Measurements from ENCODE around the gene ALKBH4. TPM values are rescaled to one million over a fixed set of nuclear protein-coding genes. Genes with fewer than 3 reads are reported as not detected.

Gene ALKBH4
- total RNA-seq, 6 experiments from 2014 or later, result 3.7 to 11.7 (median 5.6) TPM

DNA sequence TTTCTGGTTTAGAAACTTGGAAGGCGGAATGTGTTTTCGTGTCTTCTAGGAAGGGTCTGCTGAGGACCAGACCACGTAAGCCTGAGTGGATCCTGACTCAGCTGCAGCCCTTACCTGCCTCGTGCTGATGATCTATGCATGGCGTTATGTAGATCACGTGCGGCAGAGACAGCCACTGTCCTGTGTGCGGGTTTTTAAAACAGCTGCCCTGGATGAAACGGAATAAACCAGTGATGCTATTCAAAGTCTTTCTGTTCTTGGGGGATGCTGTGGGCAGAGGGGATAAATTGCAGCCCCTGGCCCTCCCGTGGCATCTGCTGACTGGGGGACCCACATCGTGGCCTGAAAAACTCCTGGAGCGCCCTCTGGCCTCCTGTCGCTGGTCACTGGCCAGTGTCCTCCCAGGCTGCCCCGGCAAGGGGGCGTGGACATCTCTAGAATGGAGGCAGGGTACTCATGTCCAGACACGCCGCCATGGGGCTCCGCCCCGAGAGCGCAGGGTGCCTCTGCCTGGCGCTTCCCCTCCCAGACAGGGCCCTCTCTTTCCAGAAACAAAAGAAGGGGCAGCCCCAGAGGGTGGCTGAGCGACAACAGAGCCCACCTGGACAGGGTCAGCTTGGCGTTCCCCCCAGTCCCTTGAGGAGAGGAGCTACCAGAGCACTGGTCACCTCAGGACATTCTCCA lies 13.2 kb downstream of the ALKBH4 start:
- H3K4me1 ChIP-seq, result no peaks in the 10 kb centered on the region
- H3K4me3 ChIP-seq, result no peak overlapping the region
- H3K27ac ChIP-seq, result no peak overlapping the region
- H3K27me3 ChIP-seq, result no peaks in the 10 kb centered on the region
- no peaks in the 10 kb centered on the region for H3K9me3 ChIP-seq
- DNase-seq (no peak), ATAC-seq (peak in 3 of 4 donors; percentile 49 to 63 (median 55))
- WGBS (ENCODE audit: insufficient coverage, low coverage, low lambda C conversion rate, missing lambda C conversion rate), result 76% methylated on average over 7 of the region's 23 CpGs
- TF ChIP-seq POLR2A (IDR thresholded peaks at IDR 0.05), result no peak
- TF ChIP-seq, protein P1, sequence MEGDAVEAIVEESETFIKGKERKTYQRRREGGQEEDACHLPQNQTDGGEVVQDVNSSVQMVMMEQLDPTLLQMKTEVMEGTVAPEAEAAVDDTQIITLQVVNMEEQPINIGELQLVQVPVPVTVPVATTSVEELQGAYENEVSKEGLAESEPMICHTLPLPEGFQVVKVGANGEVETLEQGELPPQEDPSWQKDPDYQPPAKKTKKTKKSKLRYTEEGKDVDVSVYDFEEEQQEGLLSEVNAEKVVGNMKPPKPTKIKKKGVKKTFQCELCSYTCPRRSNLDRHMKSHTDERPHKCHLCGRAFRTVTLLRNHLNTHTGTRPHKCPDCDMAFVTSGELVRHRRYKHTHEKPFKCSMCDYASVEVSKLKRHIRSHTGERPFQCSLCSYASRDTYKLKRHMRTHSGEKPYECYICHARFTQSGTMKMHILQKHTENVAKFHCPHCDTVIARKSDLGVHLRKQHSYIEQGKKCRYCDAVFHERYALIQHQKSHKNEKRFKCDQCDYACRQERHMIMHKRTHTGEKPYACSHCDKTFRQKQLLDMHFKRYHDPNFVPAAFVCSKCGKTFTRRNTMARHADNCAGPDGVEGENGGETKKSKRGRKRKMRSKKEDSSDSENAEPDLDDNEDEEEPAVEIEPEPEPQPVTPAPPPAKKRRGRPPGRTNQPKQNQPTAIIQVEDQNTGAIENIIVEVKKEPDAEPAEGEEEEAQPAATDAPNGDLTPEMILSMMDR (IDR thresholded peaks at IDR 0.05), result no peak
- intact Hi-C loops (cut with DNase I), result no loop called here
- H3K36me3 ChIP-seq, result peaks cover 0 to 5% (median 0%) of the 10 kb centered on the region in 4 donors

DNA sequence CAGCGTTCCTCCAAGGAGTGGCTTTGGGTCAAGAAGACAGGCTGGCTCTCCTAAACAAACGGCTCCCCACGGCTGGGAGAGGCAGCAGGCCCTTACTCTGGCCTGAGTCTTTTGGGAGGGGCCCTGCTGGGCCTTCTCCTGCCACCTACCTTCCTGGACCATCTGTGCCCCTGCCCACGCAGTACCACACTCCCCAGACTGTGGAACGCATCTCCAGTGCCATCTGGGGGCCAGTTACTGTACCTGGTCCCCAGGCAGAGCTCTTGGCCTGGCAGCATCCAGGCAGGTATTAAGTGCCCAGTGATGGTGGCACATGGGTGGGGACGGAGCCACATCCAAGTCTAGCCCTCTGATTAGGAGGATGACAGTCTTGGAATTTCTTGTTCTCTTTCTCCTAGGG lies 14.4 kb downstream of the ALKBH4 start:
- Histone ChIP-seq H3K4me3 (no peak overlapping the region), H3K27me3 (no peaks in the 10 kb centered on the region), H3K27ac (no peak overlapping the region), H3K9me3 (no peaks in the 10 kb centered on the region), H3K36me3 (peaks cover 0 to 4% (median 0%) of the 10 kb centered on the region in 4 donors), H3K4me1 (no peaks in the 10 kb centered on the region)
- TF ChIP-seq, protein P1 (IDR thresholded peaks at IDR 0.05), result peak in 2 of 4 donors; percentile 4 to 14
- no peak for TF ChIP-seq POLR2A (IDR thresholded peaks at IDR 0.05)
- intact Hi-C loops (cut with DNase I), result no loop called here
- no peak for DNase-seq
- 51% methylated on average over 3 of the region's 6 CpGs for WGBS (ENCODE audit: insufficient coverage, low coverage, low lambda C conversion rate, missing lambda C conversion rate)
- ATAC-seq, result peak in 3 of 4 donors; percentile 41 to 48 (median 43)

DNA sequence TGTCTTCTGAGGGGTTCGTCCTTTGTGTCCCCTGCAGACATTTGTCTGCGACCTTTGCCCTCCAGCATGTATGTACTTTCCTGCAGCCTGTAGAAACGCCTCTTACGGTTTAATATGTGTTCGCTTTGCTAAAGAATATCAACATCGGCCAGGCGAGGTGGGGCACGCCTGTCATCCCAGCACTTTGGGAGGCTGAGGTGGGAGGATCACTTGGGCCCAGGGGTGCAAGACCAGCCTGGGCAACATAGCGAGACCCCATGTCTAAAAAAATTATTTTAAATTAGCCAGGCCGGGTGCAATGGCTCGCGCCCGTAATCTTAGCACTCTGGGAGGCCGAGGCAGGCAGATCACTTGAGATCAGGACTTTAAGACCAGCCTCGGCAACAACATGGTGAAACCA lies 15.5 kb downstream of the ALKBH4 start:
- no peak overlapping the region for H3K27ac ChIP-seq
- ATAC-seq, result no peak

DNA sequence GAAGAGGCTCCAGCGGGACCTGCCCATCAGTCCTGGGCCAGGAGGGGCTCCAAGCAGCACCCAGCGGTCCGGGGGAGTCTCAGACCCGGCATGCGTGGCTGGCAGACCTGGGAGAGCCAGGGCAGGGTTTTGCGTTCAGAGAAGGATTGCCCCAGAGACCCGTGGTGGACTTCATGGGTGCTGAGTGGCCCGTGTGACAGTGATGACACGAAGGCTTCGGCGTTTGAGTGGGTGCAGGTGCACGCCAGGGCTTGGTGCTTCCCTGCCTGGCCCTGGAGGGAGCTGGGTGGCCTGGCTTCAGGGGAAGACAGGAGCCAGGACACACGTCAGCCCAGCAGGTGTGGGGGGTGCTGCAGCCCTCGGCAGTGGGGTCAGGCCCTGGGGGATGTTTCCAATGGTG lies 17.4 kb downstream of the ALKBH4 start:
- H3K36me3 ChIP-seq, result peaks cover 0 to 4% (median 0%) of the 10 kb centered on the region in 4 donors
- intact Hi-C loops (cut with DNase I), result no loop called here
- no peak for DNase-seq
- no peak for TF ChIP-seq POLR2A (IDR thresholded peaks at IDR 0.05)
- TF ChIP-seq, protein P1 (IDR thresholded peaks at IDR 0.05), result no peak
- 83% methylated on average over 5 of the region's 14 CpGs for WGBS (ENCODE audit: insufficient coverage, low coverage, low lambda C conversion rate, missing lambda C conversion rate)
- H3K4me3 ChIP-seq, result no peak overlapping the region
- H3K9me3 ChIP-seq, result no peaks in the 10 kb centered on the region
- no peaks in the 10 kb centered on the region for H3K4me1 ChIP-seq
- no peak overlapping the region for H3K27ac ChIP-seq
- ATAC-seq, result no peak
- no peaks in the 10 kb centered on the region for H3K27me3 ChIP-seq

More for the DNA sequence above, 15.5 kb downstream of the ALKBH4 start:
- no peak for DNase-seq
- intact Hi-C loops (cut with DNase I), result no loop called here
- no peaks in the 10 kb centered on the region for H3K4me1 ChIP-seq
- no peaks in the 10 kb centered on the region for H3K9me3 ChIP-seq
- H3K27me3 ChIP-seq, result no peaks in the 10 kb centered on the region
- H3K36me3 ChIP-seq, result peaks cover 0 to 4% (median 0%) of the 10 kb centered on the region in 4 donors
- no peak overlapping the region for H3K4me3 ChIP-seq
- WGBS (ENCODE audit: insufficient coverage, low coverage, low lambda C conversion rate, missing lambda C conversion rate), result 81% methylated on average over 8 of the region's 15 CpGs
- no peak for TF ChIP-seq POLR2A (IDR thresholded peaks at IDR 0.05)

DNA sequence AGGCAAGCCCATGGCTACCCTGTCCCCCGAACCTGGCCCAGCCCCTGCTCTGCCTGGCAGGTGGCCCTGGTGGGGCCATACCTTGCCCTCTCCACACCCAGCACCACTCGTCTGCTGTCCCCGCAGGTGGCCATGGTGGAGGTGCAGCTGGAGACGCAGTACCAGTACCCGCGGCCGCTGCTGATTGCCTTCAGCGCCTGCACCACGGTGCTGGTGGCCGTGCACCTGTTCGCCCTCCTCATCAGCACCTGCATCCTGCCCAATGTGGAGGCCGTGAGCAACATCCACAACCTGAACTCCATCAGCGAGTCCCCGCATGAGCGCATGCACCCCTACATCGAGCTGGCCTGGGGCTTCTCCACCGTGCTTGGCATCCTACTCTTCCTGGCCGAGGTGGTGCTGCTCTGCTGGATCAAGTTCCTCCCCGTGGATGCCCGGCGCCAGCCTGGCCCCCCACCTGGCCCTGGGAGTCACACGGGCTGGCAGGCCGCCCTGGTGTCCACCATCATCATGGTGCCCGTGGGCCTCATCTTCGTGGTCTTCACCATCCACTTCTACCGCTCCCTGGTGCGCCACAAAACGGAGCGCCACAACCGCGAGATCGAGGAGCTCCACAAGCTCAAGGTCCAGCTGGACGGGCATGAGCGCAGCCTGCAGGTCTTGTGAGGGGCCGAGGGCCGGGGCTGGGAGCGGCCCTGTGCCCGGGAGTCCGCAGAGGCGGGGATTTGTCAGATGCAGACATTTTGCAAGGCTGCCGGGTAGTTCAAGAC lies 18.1 kb downstream of the ALKBH4 start:
- Histone ChIP-seq H3K27me3 (no peaks in the 10 kb centered on the region), H3K27ac (no peak overlapping the region), H3K9me3 (no peaks in the 10 kb centered on the region), H3K36me3 (peaks cover 0 to 4% (median 0%) of the 10 kb centered on the region in 4 donors), H3K4me1 (no peaks in the 10 kb centered on the region), H3K4me3 (no peak overlapping the region)
- DNase-seq, result no peak
- intact Hi-C loops (cut with DNase I), result no loop called here
- no CpG with 5 or more reads among the region's 41 CpGs for WGBS (ENCODE audit: insufficient coverage, low coverage, low lambda C conversion rate, missing lambda C conversion rate)
- TF ChIP-seq, protein P1 (IDR thresholded peaks at IDR 0.05), result no peak
- TF ChIP-seq POLR2A (IDR thresholded peaks at IDR 0.05), result no peak
- peak in 1 of 4 donors; percentile 12 for ATAC-seq

Measured in right lobe of liver (tissue), 6 donors.